ENCODE data around the gene SPDYC. TPM values are rescaled to one million over a fixed set of nuclear protein-coding genes. Genes with fewer than 3 reads are reported as not detected.
A peak's percentile ranks its signal among the peaks of the same experiment; 100 is the strongest.

SPDYC gene
- total and polyA plus RNA-seq, 2 of the 13 experiments (the other 11 are each of a cell fraction or from before 2014, with no cell fraction given) = 0.15 to 0.33 TPM

DNA sequence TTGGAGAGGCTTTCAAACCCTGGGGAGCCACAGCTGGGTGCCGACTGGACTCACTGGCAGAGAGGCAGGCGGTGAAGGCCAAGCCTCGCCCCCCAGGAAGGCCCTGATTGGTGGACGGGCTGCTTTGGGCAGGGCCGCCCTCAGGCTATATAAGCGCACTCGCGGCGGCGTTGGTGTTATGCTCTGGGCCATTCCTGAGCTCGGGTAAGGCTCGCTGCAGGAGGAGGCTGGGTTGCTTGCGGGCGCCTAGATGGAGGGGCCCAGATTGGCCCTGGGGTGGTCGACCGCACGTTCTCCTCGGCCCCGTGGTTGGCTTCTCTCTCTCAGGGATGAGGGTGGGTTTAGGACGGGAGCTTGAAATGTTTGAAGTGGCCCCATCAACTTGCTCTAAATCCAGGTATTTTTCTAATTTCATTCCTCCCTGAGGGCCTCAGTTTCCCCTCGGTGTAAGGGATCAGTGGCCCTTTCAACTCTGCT is at the start of gene SPDYC (continued):
- TF ChIP-seq ZNF367 (CRISPR knock-in tag; IDR thresholded peaks at IDR 0.05; ENCODE audit: borderline replicate concordance) = no peak
- TF ChIP-seq ATM (IDR thresholded peaks at IDR 0.05; ENCODE audit: borderline replicate concordance) = no peak
- TF ChIP-seq, protein P1, sequence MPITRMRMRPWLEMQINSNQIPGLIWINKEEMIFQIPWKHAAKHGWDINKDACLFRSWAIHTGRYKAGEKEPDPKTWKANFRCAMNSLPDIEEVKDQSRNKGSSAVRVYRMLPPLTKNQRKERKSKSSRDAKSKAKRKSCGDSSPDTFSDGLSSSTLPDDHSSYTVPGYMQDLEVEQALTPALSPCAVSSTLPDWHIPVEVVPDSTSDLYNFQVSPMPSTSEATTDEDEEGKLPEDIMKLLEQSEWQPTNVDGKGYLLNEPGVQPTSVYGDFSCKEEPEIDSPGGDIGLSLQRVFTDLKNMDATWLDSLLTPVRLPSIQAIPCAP (CRISPR knock-in tag; IDR thresholded peaks at IDR 0.05; ENCODE audit: low read depth) = no peak
- TF ChIP-seq, protein P2, sequence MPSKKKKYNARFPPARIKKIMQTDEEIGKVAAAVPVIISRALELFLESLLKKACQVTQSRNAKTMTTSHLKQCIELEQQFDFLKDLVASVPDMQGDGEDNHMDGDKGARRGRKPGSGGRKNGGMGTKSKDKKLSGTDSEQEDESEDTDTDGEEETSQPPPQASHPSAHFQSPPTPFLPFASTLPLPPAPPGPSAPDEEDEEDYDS (CRISPR knock-in tag; IDR thresholded peaks at IDR 0.05) = peak; percentile 72; the same call in 1 of the 2 replicates
- no peak for TF ChIP-seq HOXA5 (CRISPR knock-in tag; IDR thresholded peaks at IDR 0.05)
- no peak for TF ChIP-seq HBP1 (CRISPR knock-in tag; IDR thresholded peaks at IDR 0.05; ENCODE audit: low read depth)
- no peak for TF ChIP-seq HNRNPK (IDR thresholded peaks at IDR 0.05; ENCODE audit: low read depth, low read length, poor library complexity, severe bottlenecking)
- no peak for TF ChIP-seq ZNF883 (CRISPR knock-in tag; IDR thresholded peaks at IDR 0.05; ENCODE audit: not compliant biosample characterization)
- TF ChIP-seq ZNF24 (IDR thresholded peaks at IDR 0.05) = no peak
- no peak for TF ChIP-seq ZFP62 (CRISPR knock-in tag; IDR thresholded peaks at IDR 0.05)
- TF ChIP-seq KMT2B (CRISPR knock-in tag; IDR thresholded peaks at IDR 0.05) = no peak
- no peak for TF ChIP-seq CREB1 (IDR thresholded peaks at IDR 0.05)
- peak; percentile 40; the same call in 1 of the 2 replicates for TF ChIP-seq CREB1 (CRISPR knock-in tag; IDR thresholded peaks at IDR 0.05)
- no peak for TF ChIP-seq PCBP2 (optimal IDR thresholded peaks at IDR 0.05; ENCODE audit: low read depth, low read length, poor library complexity, severe bottlenecking)
- no peak for TF ChIP-seq ZNF598 (CRISPR knock-in tag; IDR thresholded peaks at IDR 0.05; ENCODE audit: borderline replicate concordance)
- peak; percentile 51 for TF ChIP-seq NFYB (CRISPR knock-in tag; IDR thresholded peaks at IDR 0.05)
- no peak for TF ChIP-seq ZNF614 (CRISPR knock-in tag; IDR thresholded peaks at IDR 0.05; ENCODE audit: borderline replicate concordance)
- TF ChIP-seq ZNF34 (CRISPR knock-in tag; IDR thresholded peaks at IDR 0.05; ENCODE audit: borderline replicate concordance) = no peak
- TF ChIP-seq ZNF816 (CRISPR knock-in tag; IDR thresholded peaks at IDR 0.05; ENCODE audit: borderline replicate concordance) = no peak
- no peak for TF ChIP-seq PLRG1 (conservative IDR thresholded peaks at IDR 0.05)
- TF ChIP-seq, protein P3, sequence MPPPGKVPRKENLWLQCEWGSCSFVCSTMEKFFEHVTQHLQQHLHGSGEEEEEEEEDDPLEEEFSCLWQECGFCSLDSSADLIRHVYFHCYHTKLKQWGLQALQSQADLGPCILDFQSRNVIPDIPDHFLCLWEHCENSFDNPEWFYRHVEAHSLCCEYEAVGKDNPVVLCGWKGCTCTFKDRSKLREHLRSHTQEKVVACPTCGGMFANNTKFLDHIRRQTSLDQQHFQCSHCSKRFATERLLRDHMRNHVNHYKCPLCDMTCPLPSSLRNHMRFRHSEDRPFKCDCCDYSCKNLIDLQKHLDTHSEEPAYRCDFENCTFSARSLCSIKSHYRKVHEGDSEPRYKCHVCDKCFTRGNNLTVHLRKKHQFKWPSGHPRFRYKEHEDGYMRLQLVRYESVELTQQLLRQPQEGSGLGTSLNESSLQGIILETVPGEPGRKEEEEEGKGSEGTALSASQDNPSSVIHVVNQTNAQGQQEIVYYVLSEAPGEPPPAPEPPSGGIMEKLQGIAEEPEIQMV (CRISPR knock-in tag; IDR thresholded peaks at IDR 0.05; ENCODE audit: low read depth) = no peak
- TF ChIP-seq MYNN (CRISPR knock-in tag; IDR thresholded peaks at IDR 0.05; ENCODE audit: low read depth) = no peak
- no peak for TF ChIP-seq SMAD9 (CRISPR knock-in tag; IDR thresholded peaks at IDR 0.05)
- TF ChIP-seq POLR2AphosphoS5 (IDR thresholded peaks at IDR 0.05; ENCODE audit: low read depth, low read length) = 0 out of 2 replicates have a peak, but pooled peaks have one; percentile 29
- TF ChIP-seq KDM6A (CRISPR knock-in tag; IDR thresholded peaks at IDR 0.05; ENCODE audit: low read depth) = no peak
- no peak for TF ChIP-seq ZNF790 (CRISPR knock-in tag; IDR thresholded peaks at IDR 0.05; ENCODE audit: borderline replicate concordance)
- TF ChIP-seq NFKB2 (CRISPR knock-in tag; IDR thresholded peaks at IDR 0.05; ENCODE audit: borderline replicate concordance) = no peak
- no peak for TF ChIP-seq EEA1 (CRISPR knock-in tag; IDR thresholded peaks at IDR 0.05; ENCODE audit: borderline replicate concordance)
- no peak for TF ChIP-seq MIER3 (CRISPR knock-in tag; IDR thresholded peaks at IDR 0.05; ENCODE audit: borderline replicate concordance)
- no peak for TF ChIP-seq ZNF430 (CRISPR knock-in tag; IDR thresholded peaks at IDR 0.05)

All from HepG2 (cell line).